A549 (cell line): Measurements from ENCODE around the gene MEI4.

Experiments
- BHLHE40 ChIP-seq: IDR thresholded peaks from 2 replicates; pipeline ENCODE4 v1.6.1; 2012; ENCODE audit warnings: low read depth, low read length, inconsistent platforms
- CBX2 ChIP-seq: fragments of 200-600 bp; sonication (generic); IDR thresholded peaks from 2 replicates; pipeline ENCODE4 v1.6.1; 2016; ENCODE audit warnings: low read depth, mild to moderate bottlenecking, borderline replicate concordance
- CHD2 ChIP-seq: fragments of 150-350 bp; IDR thresholded peaks from 2 replicates; pipeline ENCODE4 v1.6.1; 2014; ENCODE audit warnings: low read length; ENCODE audit not compliant: partially characterized antibody
- CTCF ChIP-seq: fragments of >200 bp; sonication (Bioruptor Twin); formaldehyde crosslinking; IDR thresholded peaks from 3 replicates; pipeline ENCODE4 v1.5.1; 2016
- EP300 ChIP-seq, 2 experiments: fragments of >200 bp; sonication (Bioruptor Twin); formaldehyde crosslinking; IDR thresholded peaks; 2 replicates in 1 of 2; 3 replicates in 1 of 2; pipeline ENCODE4 v1.6.1; 2016 to 2017
- ESRRA ChIP-seq: fragments of 150-350 bp; IDR thresholded peaks from 2 replicates; pipeline ENCODE4 v1.6.1; 2014; ENCODE audit warnings: mild to moderate bottlenecking, low read length, borderline replicate concordance
- HOXA7 ChIP-seq: fragments of 250-450 bp; sonication (Bioruptor Pico); IDR thresholded peaks from 2 replicates; pipeline ENCODE4 v1.5.0; 2020; ENCODE audit warnings: mild to moderate bottlenecking, moderate library complexity
- KDM5A ChIP-seq: fragments of 200-600 bp; sonication (generic); IDR thresholded peaks from 2 replicates; pipeline ENCODE4 v1.6.1; 2016; ENCODE audit warnings: antibody characterized with exemption, mild to moderate bottlenecking
- POLR2A ChIP-seq: IDR thresholded peaks from 2 replicates; pipeline ENCODE4 v1.6.1; 2012; ENCODE audit warnings: mild to moderate bottlenecking, low read length
- SMC3 ChIP-seq: fragments of >200 bp; sonication (Bioruptor Twin); formaldehyde crosslinking; IDR thresholded peaks from 3 replicates; pipeline ENCODE4 v1.6.1; 2018; ENCODE audit warnings: inconsistent platforms
- USF2 ChIP-seq: fragments of 450-650 bp; IDR thresholded peaks from 2 replicates; pipeline ENCODE4 v1.6.1; 2014; ENCODE audit warnings: antibody characterized with exemption

GRCh38 chr6:77883851-77884250, 231.0 kb downstream of the MEI4 start:
- no peak for TF ChIP-seq CTCF
- TF ChIP-seq BHLHE40, result no peak
- TF ChIP-seq ESRRA, result no peak
- TF ChIP-seq POLR2A, result no peak
- TF ChIP-seq SMC3, result no peak
- no peak for TF ChIP-seq EP300 (IDR thresholded peaks at IDR 0.05)
- no peak for TF ChIP-seq CHD2
- no peak for TF ChIP-seq CBX2
- TF ChIP-seq USF2, result no peak
- TF ChIP-seq HOXA7 (CRISPR knock-in tag), result no peak
- no peak for TF ChIP-seq KDM5A
